ENCODE measurements around the gene TBX19.

TBX19 gene

GRCh38 chr1:168362991-168363390 is 82.3 kb downstream of the TBX19 start:
- no peak for DNase-seq

Data from NCI-H774 (cell line).